Upper lobe of right lung (tissue), 1 donor: Measurements from ENCODE around the gene SUPT5H. TPM values are rescaled to one million over a fixed set of nuclear protein-coding genes. Genes with fewer than 3 reads are reported as not detected.
A peak's percentile ranks its signal among the peaks of the same experiment; 100 is the strongest.

ENCODE experiments used
- ATAC-seq: fragments of 200-7000 bp; cut with Tn5 transposase; one replicate; pipeline ENCODE4 v1.9.1; 2020; ENCODE audit warnings: mild to moderate bottlenecking, moderate library complexity
- DNase-seq: peaks from one replicate; pipeline ENCODE4 v3.0.0-alpha.2; 2020
- H3K27ac ChIP-seq: fragments of 200-600 bp; one replicate; pipeline ENCODE4 v1.8.0; 2022
- H3K27me3 ChIP-seq: fragments of 200-600 bp; one replicate; pipeline ENCODE4 v1.8.0; 2022; ENCODE audit warnings: mild to moderate bottlenecking
- H3K36me3 ChIP-seq: fragments of 200-600 bp; one replicate; pipeline ENCODE4 v1.8.0; 2022
- H3K4me1 ChIP-seq: fragments of 200-600 bp; one replicate; pipeline ENCODE4 v1.8.0; 2022
- H3K4me3 ChIP-seq: fragments of 200-600 bp; one replicate; pipeline ENCODE4 v1.8.0; 2022; ENCODE audit warnings: mild to moderate bottlenecking
- H3K9me3 ChIP-seq: fragments of 200-600 bp; one replicate; pipeline ENCODE4 v1.8.0; 2022
- CTCF ChIP-seq: fragments of 200-600 bp; IDR thresholded peaks from one replicate; pipeline ENCODE4 v1.8.0; 2022; ENCODE audit warnings: antibody characterized with exemption
- intact Hi-C: fragments of 100-400 bp; cut with DNase I; formaldehyde crosslinking; loops from one replicate; pipeline ENCODE4 v1.11.0; 2022
- total RNA-seq: library from RNA; stranded (reverse); fragmentation: NEBNext Ultra II Directional; extraction: Animal tissue kit (Norgen Biotek cat#: 25700); gene quantifications from one replicate; pipeline ENCODE4 v1.2.1, GENCODE V29; 2021
- donor health status: DM: no; HTN: yes; CAD: no; lungs with severe emphysema.

The SUPT5H gene
- total RNA-seq, 1 donor from 2014 or later = 98.4 TPM

GRCh38 chr19:39470724-39471339 is 25.4 kb downstream of the SUPT5H start:
- peaks cover 98% of the 10 kb centered on the region for H3K36me3 ChIP-seq
- no peak for TF ChIP-seq CTCF
- H3K27ac ChIP-seq = no peak overlapping the region
- no peak overlapping the region for H3K4me3 ChIP-seq
- no peaks in the 10 kb centered on the region for H3K9me3 ChIP-seq
- DNase-seq (no peak), ATAC-seq (no peak)
- H3K27me3 ChIP-seq = no peaks in the 10 kb centered on the region
- no peaks in the 10 kb centered on the region for H3K4me1 ChIP-seq
- intact Hi-C loops = no loop called here

- peaks cover 93% of the 10 kb centered on the region for H3K36me3 ChIP-seq
- ATAC-seq = no peak
- H3K9me3 ChIP-seq = no peaks in the 10 kb centered on the region
- no peak for DNase-seq
- intact Hi-C loops = no loop called here
- H3K4me1 ChIP-seq = no peaks in the 10 kb centered on the region
- TF ChIP-seq CTCF = no peak
- no peak overlapping the region for H3K4me3 ChIP-seq
- H3K27me3 ChIP-seq = no peaks in the 10 kb centered on the region
- H3K27ac ChIP-seq = no peak overlapping the region
Observed at GRCh38 chr19:39471756-39472536, 26.6 kb downstream of the SUPT5H start.

- Histone ChIP-seq H3K27ac (no peak overlapping the region), H3K4me1 (no peaks in the 10 kb centered on the region), H3K36me3 (peaks cover 83% of the 10 kb centered on the region), H3K4me3 (no peak overlapping the region), H3K27me3 (no peaks in the 10 kb centered on the region), H3K9me3 (no peaks in the 10 kb centered on the region)
- intact Hi-C loops = no loop called here
- ATAC-seq (no peak), DNase-seq (no peak)
- no peak for TF ChIP-seq CTCF
Observed at GRCh38 chr19:39472746-39473442, 27.5 kb downstream of the SUPT5H start.

- peaks cover 77% of the 10 kb centered on the region for H3K36me3 ChIP-seq
- no peak for DNase-seq
- H3K27me3 ChIP-seq = no peaks in the 10 kb centered on the region
- H3K4me3 ChIP-seq = no peak overlapping the region
- ATAC-seq = no peak
- TF ChIP-seq CTCF = no peak
- intact Hi-C loops = no loop called here
- no peaks in the 10 kb centered on the region for H3K9me3 ChIP-seq
- H3K4me1 ChIP-seq = no peaks in the 10 kb centered on the region
- H3K27ac ChIP-seq = no peak overlapping the region
Observed at GRCh38 chr19:39473443-39473960, 28.1 kb downstream of the SUPT5H start.

GRCh38 chr19:39474139-39474620 is 28.8 kb downstream of the SUPT5H start:
- ATAC-seq (peak; percentile 76), DNase-seq (peak; percentile 82)
- Histone ChIP-seq H3K27ac (no peak overlapping the region), H3K9me3 (no peaks in the 10 kb centered on the region), H3K27me3 (no peaks in the 10 kb centered on the region), H3K4me3 (no peak overlapping the region), H3K4me1 (no peaks in the 10 kb centered on the region), H3K36me3 (peaks cover 70% of the 10 kb centered on the region)
- intact Hi-C loops = no loop called here
- peak; percentile 73 for TF ChIP-seq CTCF
